ENCODE data around the gene ZC3H4. TPM values are rescaled to one million over a fixed set of nuclear protein-coding genes. Genes with fewer than 3 reads are reported as not detected.

Gene ZC3H4
- total RNA-seq, 1 donor from 2014 or later, result 47.5 TPM

GRCh38 chr19:47146920-47147319 is 33.3 kb upstream of the ZC3H4 start:
- intact Hi-C loops (cut with DNase I), result loop anchor here (5.0 kb wide), 1 partner anchor 100 kb away; no protein-coding TSS in a partner anchor
- no peak overlapping the region for H3K27ac ChIP-seq
- no peak overlapping the region for H3K4me3 ChIP-seq
- TF ChIP-seq, protein P1, sequence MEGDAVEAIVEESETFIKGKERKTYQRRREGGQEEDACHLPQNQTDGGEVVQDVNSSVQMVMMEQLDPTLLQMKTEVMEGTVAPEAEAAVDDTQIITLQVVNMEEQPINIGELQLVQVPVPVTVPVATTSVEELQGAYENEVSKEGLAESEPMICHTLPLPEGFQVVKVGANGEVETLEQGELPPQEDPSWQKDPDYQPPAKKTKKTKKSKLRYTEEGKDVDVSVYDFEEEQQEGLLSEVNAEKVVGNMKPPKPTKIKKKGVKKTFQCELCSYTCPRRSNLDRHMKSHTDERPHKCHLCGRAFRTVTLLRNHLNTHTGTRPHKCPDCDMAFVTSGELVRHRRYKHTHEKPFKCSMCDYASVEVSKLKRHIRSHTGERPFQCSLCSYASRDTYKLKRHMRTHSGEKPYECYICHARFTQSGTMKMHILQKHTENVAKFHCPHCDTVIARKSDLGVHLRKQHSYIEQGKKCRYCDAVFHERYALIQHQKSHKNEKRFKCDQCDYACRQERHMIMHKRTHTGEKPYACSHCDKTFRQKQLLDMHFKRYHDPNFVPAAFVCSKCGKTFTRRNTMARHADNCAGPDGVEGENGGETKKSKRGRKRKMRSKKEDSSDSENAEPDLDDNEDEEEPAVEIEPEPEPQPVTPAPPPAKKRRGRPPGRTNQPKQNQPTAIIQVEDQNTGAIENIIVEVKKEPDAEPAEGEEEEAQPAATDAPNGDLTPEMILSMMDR (IDR thresholded peaks at IDR 0.05), result no peak
- peaks cover 5% of the 10 kb centered on the region for H3K4me1 ChIP-seq
- H3K27me3 ChIP-seq, result no peaks in the 10 kb centered on the region
- peaks cover 60% of the 10 kb centered on the region for H3K36me3 ChIP-seq
- ATAC-seq (no peak), DNase-seq (no peak)
- H3K9me3 ChIP-seq, result no peaks in the 10 kb centered on the region

DNA sequence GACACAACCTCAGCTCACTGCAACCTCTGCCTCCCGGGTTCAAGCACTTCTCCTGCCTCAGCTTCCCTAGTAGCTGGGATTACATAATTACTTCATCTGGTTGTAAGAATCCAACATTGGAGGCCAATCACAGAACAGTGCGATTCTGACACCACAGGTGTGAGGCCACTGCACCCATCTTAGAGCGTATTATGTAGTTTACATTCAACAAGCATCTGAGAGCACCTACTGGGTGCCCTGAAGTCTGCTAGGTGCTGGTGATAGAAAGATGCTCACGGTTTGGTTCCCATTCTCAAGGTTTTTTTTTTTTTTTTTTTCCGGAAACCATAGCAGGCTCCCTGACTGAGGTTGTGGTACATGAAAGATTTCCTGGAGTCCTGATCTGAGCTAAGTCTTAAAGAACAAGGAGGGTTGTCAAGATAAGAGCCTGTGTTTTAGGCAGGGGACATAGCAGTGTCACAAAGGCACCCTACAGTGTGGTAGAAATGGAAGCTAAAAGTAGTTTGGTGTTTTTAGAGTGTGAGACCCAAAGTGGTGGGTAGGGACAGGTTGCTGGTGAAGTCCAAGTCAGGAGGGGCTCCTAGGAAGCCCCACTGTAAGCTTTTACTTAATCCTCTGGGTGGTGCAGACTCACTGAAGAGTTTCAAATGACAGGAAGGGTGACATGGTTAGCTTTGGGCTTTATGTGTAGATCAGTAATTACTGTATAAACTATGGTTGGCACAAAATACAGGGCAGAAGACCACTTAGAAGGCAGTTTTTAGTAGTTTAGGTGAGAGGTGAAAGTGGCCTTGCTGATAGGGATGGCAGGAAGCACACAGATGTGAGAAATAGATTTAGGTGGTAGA is 32.3 kb upstream of the ZC3H4 start:
- intact Hi-C loops (cut with DNase I), result loop anchor here (5.0 kb wide), 1 partner anchor 101 kb away; no protein-coding TSS in a partner anchor
- no peak for DNase-seq
- peaks cover 50% of the 10 kb centered on the region for H3K36me3 ChIP-seq

GRCh38 chr19:47144630-47145029 is 31.1 kb upstream of the ZC3H4 start:
- peaks cover 40% of the 10 kb centered on the region for H3K36me3 ChIP-seq
- H3K9me3 ChIP-seq, result no peaks in the 10 kb centered on the region
- H3K4me3 ChIP-seq, result no peak overlapping the region
- no peaks in the 10 kb centered on the region for H3K27me3 ChIP-seq
- intact Hi-C loops (cut with DNase I), result loop anchor here (5.0 kb wide), 1 partner anchor 103 kb away; no protein-coding TSS in a partner anchor
- TF ChIP-seq, protein P1 (IDR thresholded peaks at IDR 0.05), result no peak
- H3K4me1 ChIP-seq, result no peaks in the 10 kb centered on the region
- DNase-seq (no peak), ATAC-seq (no peak)
- no peak overlapping the region for H3K27ac ChIP-seq

More for the DNA sequence above, 32.3 kb upstream of the ZC3H4 start:
- Histone ChIP-seq H3K27ac (no peak overlapping the region), H3K9me3 (no peaks in the 10 kb centered on the region), H3K4me1 (no peaks in the 10 kb centered on the region), H3K4me3 (no peak overlapping the region), H3K27me3 (no peaks in the 10 kb centered on the region)
- TF ChIP-seq, protein P1 (IDR thresholded peaks at IDR 0.05), result no peak
- no peak for ATAC-seq

GRCh38 chr19:47143322-47144073 is 29.9 kb upstream of the ZC3H4 start:
- H3K9me3 ChIP-seq, result no peaks in the 10 kb centered on the region
- H3K27ac ChIP-seq, result no peak overlapping the region
- H3K27me3 ChIP-seq, result no peaks in the 10 kb centered on the region
- no peaks in the 10 kb centered on the region for H3K4me1 ChIP-seq
- H3K4me3 ChIP-seq, result no peak overlapping the region
- DNase-seq (no peak), ATAC-seq (peak; percentile 78)
- TF ChIP-seq, protein P1 (IDR thresholded peaks at IDR 0.05), result no peak
- peaks cover 40% of the 10 kb centered on the region for H3K36me3 ChIP-seq
- intact Hi-C loops (cut with DNase I), result no loop called here

GRCh38 chr19:47142779-47143178 is 29.2 kb upstream of the ZC3H4 start:
- ATAC-seq (no peak), DNase-seq (no peak)
- Histone ChIP-seq H3K9me3 (no peaks in the 10 kb centered on the region), H3K36me3 (peaks cover 34% of the 10 kb centered on the region), H3K4me3 (no peak overlapping the region), H3K27me3 (no peaks in the 10 kb centered on the region), H3K4me1 (no peaks in the 10 kb centered on the region), H3K27ac (no peak overlapping the region)
- intact Hi-C loops (cut with DNase I), result no loop called here
- TF ChIP-seq, protein P1 (IDR thresholded peaks at IDR 0.05), result no peak

All from upper lobe of right lung (tissue), 1 donor.